ENCODE data around the gene DNAAF1.
A peak's percentile ranks its signal among the peaks of the same experiment; 100 is the strongest.
"Not testable (repeated sequence)": the region's sequence is repeated elsewhere in the genome, so short reads cannot be mapped to it uniquely, and the experiment has no call there.

Gene DNAAF1

GRCh38 chr16:84186685-84187437, 41.8 kb downstream of the DNAAF1 start, which contains the start of gene TAF1C:
Gene TAF1C, minus strand, starts transcription at chr16:84187057. Its CDS starts 2,069 bp downstream, at chr16:84184988.
- DNase-seq: peak; percentile 95

- no peak for DNase-seq
Observed at GRCh38 chr16:84190731-84191388, 45.8 kb downstream of the DNAAF1 start, which contains the start of gene ADAD2. Gene ADAD2, plus strand, starts transcription at chr16:84191157. Its CDS starts 74 bp downstream, at chr16:84191231.

GRCh38 chr16:84191466-84191865, 46.4 kb downstream of the DNAAF1 start:
- no peak for DNase-seq

GRCh38 chr16:84193480-84193879, 48.4 kb downstream of the DNAAF1 start:
- no peak for DNase-seq

- DNase-seq: no peak
Observed at GRCh38 chr16:84194018-84194417, 48.9 kb downstream of the DNAAF1 start.

- DNase-seq: peak; percentile 48
Observed at GRCh38 chr16:84194470-84195200, 49.5 kb downstream of the DNAAF1 start.

GRCh38 chr16:84195201-84196093, 50.3 kb downstream of the DNAAF1 start:
- DNase-seq: no peak

- no peak for DNase-seq
Observed at GRCh38 chr16:84196101-84196500, 51.0 kb downstream of the DNAAF1 start.

GRCh38 chr16:84196727-84197394, 51.8 kb downstream of the DNAAF1 start:
- no peak for DNase-seq

- no peak for DNase-seq
Observed at GRCh38 chr16:84197466-84198128, 52.5 kb downstream of the DNAAF1 start.

GRCh38 chr16:84198401-84198800, 53.3 kb downstream of the DNAAF1 start:
- DNase-seq: no peak

- DNase-seq: no peak
Observed at GRCh38 chr16:84199097-84199496, 54.0 kb downstream of the DNAAF1 start.

GRCh38 chr16:84199861-84200260, 54.8 kb downstream of the DNAAF1 start:
- no peak for DNase-seq

GRCh38 chr16:84204551-84204950, 59.4 kb downstream of the DNAAF1 start:
- not testable (repeated sequence) for DNase-seq

GRCh38 chr16:84205123-84205522, 60.0 kb downstream of the DNAAF1 start:
- not testable (repeated sequence) for DNase-seq

- no peak for DNase-seq
Observed at GRCh38 chr16:84205976-84206691, 61.0 kb downstream of the DNAAF1 start.

GRCh38 chr16:84207251-84207650, 62.1 kb downstream of the DNAAF1 start:
- DNase-seq: no peak

GRCh38 chr16:84207879-84208278, 62.8 kb downstream of the DNAAF1 start:
- DNase-seq: no peak

- no peak for DNase-seq
Observed at GRCh38 chr16:84209989-84210388, 64.9 kb downstream of the DNAAF1 start.

- DNase-seq: no peak
Observed at GRCh38 chr16:84212154-84212553, 67.0 kb downstream of the DNAAF1 start.

- no peak for DNase-seq
Observed at GRCh38 chr16:84212631-84213030, 67.5 kb downstream of the DNAAF1 start.
